GM12801 (cell line): ENCODE data around the gene AOC2.

Experiments used
- CTCF ChIP-seq: IDR thresholded peaks from one replicate; pipeline ENCODE4 v1.5.1; 2011; ENCODE audit warnings: control low read depth; ENCODE audit not compliant: insufficient read length; ENCODE audit errors: extremely low read depth

AOC2 gene

GRCh38 chr17:42817866-42818265 lies 26.5 kb upstream of the AOC2 start:
- no peak for TF ChIP-seq CTCF

GRCh38 chr17:42818379-42818778 lies 26.0 kb upstream of the AOC2 start:
- TF ChIP-seq CTCF: no peak

- no peak for TF ChIP-seq CTCF
Observed at GRCh38 chr17:42819939-42820535, 24.3 kb upstream of the AOC2 start.

GRCh38 chr17:42821176-42821575 lies 23.2 kb upstream of the AOC2 start:
- no peak for TF ChIP-seq CTCF

- TF ChIP-seq CTCF: no peak
Observed at GRCh38 chr17:42827472-42827871, 16.9 kb upstream of the AOC2 start.

- no peak for TF ChIP-seq CTCF
Observed at GRCh38 chr17:42830971-42831370, 13.4 kb upstream of the AOC2 start.

GRCh38 chr17:42832213-42832933 lies 12.0 kb upstream of the AOC2 start:
- no peak for TF ChIP-seq CTCF
